DND-41 (cell line): Measurements from ENCODE around the gene CHAC1.

Source experiments
- ATAC-seq: fragments of 200-7000 bp; cut with Tn5 transposase; 3 replicates; pipeline ENCODE4 v1.9.1; 2021; ENCODE audit warnings: low read depth; ENCODE audit not compliant: insufficient read depth
- DNase-seq: peaks from one replicate; pipeline ENCODE4 v3.0.0-alpha.2; 2020
- H2AFZ ChIP-seq: 2 replicates; pipeline ENCODE4 v1.6.0; 2012; ENCODE audit warnings: low read depth, low read length
- H3K27ac ChIP-seq: 2 replicates; pipeline ENCODE4 v1.5.1; 2012; ENCODE audit warnings: low read length, inconsistent platforms
- H3K27me3 ChIP-seq: fragments of 200-600 bp; sonication (generic); 2 replicates; pipeline ENCODE4 v1.6.0; 2012; ENCODE audit warnings: low read length, mild to moderate bottlenecking, inconsistent platforms; ENCODE audit not compliant: insufficient read depth, poor library complexity
- H3K36me3 ChIP-seq: 2 replicates; pipeline ENCODE4 v1.5.1; 2012; ENCODE audit warnings: low read length, inconsistent platforms; ENCODE audit not compliant: insufficient read depth
- H3K4me1 ChIP-seq: 2 replicates; pipeline ENCODE4 v1.5.1; 2012; ENCODE audit warnings: mild to moderate bottlenecking, low read length; ENCODE audit not compliant: insufficient read depth
- H3K4me2 ChIP-seq: 2 replicates; pipeline ENCODE4 v1.6.0; 2012; ENCODE audit warnings: mild to moderate bottlenecking, moderate library complexity, low read length, inconsistent platforms; ENCODE audit not compliant: insufficient read depth
- H3K4me3 ChIP-seq, 2 experiments: fragments of 200-600 bp in 1 of 2; shearing (Covaris generic) in 1 of 2; 2 replicates each; pipeline ENCODE4 v1.5.1; 2012 to 2016; ENCODE audit warnings: inconsistent platforms in 2 of 2, low read length in 2 of 2, mild to moderate bottlenecking in 2 of 2, low read depth in 1 of 2, moderate library complexity in 1 of 2
- H3K79me2 ChIP-seq: 2 replicates; pipeline ENCODE4 v1.6.0; 2012; ENCODE audit warnings: low read length, inconsistent platforms; ENCODE audit not compliant: insufficient read depth
- H3K9ac ChIP-seq: 2 replicates; pipeline ENCODE4 v1.6.0; 2012; ENCODE audit warnings: low read depth, mild to moderate bottlenecking, inconsistent platforms, low read length, moderate library complexity
- H3K9me3 ChIP-seq: 2 replicates; pipeline ENCODE4 v1.5.1; 2012; ENCODE audit warnings: low read length, moderate library complexity, mild to moderate bottlenecking, inconsistent platforms; ENCODE audit not compliant: insufficient read depth, severe bottlenecking
- H4K20me1 ChIP-seq: 2 replicates; pipeline ENCODE4 v1.6.0; 2012; ENCODE audit warnings: low read length; ENCODE audit not compliant: insufficient read depth
- EZH2 ChIP-seq: IDR thresholded peaks from 3 replicates; pipeline ENCODE4 v1.6.1; 2012; ENCODE audit warnings: borderline replicate concordance, low read depth, mild to moderate bottlenecking, moderate library complexity, low read length, inconsistent platforms; ENCODE audit not compliant: severe bottlenecking
- TF ChIP-seq, protein P1 (sequence below): IDR thresholded peaks from 2 replicates; pipeline ENCODE4 v1.5.1; 2012; ENCODE audit warnings: borderline replicate concordance, low read length, moderate library complexity, mild to moderate bottlenecking; ENCODE audit not compliant: poor library complexity, severe bottlenecking; ENCODE audit errors: extremely low read depth

The CHAC1 gene

DNA sequence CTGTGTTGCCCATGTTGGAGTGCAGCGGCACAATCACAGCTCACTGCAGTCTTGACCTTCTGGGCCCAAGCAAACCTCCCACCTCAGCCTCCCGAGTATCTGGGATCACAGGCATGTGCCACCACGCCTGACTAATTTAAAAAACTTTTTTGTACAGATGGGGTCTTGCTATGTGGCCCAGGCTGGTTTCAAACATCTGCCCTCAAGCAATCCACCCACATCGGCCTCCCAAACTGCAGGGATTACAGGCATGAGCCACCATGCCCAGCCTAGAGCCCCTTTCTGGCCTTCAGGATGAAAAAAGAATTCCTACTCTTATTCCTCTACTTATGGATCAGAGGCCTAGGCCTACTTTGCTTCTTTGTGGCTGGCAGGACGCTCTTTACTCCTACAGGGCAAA, 39.6 kb downstream of the CHAC1 start:
- ATAC-seq (no peak), DNase-seq (no peak)
- Histone ChIP-seq H3K79me2 (no peaks in the 10 kb centered on the region), H2AFZ (no peak overlapping the region), H3K9ac (no peak overlapping the region), H3K36me3 (peaks cover 77% of the 10 kb centered on the region), H3K27me3 (no peaks in the 10 kb centered on the region), H3K4me1 (no peaks in the 10 kb centered on the region), H4K20me1 (no peaks in the 10 kb centered on the region), H3K27ac (no peak overlapping the region), H3K4me2 (no peak overlapping the region), H3K9me3 (no peaks in the 10 kb centered on the region), H3K4me3 (no peak overlapping the region)
- no peak for TF ChIP-seq EZH2
- TF ChIP-seq, protein P1, sequence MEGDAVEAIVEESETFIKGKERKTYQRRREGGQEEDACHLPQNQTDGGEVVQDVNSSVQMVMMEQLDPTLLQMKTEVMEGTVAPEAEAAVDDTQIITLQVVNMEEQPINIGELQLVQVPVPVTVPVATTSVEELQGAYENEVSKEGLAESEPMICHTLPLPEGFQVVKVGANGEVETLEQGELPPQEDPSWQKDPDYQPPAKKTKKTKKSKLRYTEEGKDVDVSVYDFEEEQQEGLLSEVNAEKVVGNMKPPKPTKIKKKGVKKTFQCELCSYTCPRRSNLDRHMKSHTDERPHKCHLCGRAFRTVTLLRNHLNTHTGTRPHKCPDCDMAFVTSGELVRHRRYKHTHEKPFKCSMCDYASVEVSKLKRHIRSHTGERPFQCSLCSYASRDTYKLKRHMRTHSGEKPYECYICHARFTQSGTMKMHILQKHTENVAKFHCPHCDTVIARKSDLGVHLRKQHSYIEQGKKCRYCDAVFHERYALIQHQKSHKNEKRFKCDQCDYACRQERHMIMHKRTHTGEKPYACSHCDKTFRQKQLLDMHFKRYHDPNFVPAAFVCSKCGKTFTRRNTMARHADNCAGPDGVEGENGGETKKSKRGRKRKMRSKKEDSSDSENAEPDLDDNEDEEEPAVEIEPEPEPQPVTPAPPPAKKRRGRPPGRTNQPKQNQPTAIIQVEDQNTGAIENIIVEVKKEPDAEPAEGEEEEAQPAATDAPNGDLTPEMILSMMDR = no peak

DNA sequence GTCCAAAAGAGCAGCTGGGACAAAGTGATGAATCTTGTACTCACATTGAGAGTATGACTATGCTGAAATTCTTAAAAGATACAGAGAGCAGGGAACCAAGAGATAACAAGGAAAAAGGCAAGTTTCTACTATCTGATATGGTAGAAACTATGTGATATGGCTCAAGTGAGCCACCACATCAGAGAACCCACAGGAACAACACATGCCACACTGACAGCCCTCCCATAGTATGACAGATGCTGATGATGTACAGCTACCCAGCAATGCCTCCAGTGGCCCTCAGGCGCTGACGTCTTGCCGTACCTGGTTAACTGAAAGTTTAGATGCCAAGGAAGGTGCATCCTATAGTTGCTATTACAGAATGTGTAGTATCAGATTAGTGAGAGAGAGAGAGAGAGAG, 42.4 kb downstream of the CHAC1 start:
- Histone ChIP-seq H3K9ac (no peak overlapping the region), H3K4me1 (no peaks in the 10 kb centered on the region), H3K4me3 (no peak overlapping the region), H3K4me2 (no peak overlapping the region), H3K9me3 (no peaks in the 10 kb centered on the region), H3K27me3 (no peaks in the 10 kb centered on the region), H4K20me1 (no peaks in the 10 kb centered on the region), H2AFZ (no peak overlapping the region), H3K36me3 (peaks cover 69% of the 10 kb centered on the region), H3K79me2 (no peaks in the 10 kb centered on the region), H3K27ac (no peak overlapping the region)
- TF ChIP-seq, protein P1 = no peak
- TF ChIP-seq EZH2 = no peak
- ATAC-seq (no peak), DNase-seq (no peak)

DNA sequence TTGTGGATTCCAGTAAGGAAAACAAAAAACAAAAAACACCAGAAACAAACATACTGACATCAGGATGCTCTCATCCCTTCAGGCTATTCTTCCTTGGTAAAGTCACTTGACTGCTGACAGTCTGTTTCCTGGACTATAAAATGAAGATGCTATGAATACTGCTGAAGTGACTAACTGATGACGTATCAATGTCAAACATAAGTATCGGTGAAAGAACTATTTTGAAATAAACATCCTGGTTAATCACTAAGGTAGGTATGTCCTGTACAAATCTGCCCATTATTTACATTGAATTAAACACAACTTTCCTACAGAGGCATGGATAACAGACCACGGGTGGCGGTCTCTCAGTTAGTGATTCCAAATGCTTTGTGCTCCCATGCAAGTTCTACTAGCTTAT, 45.9 kb downstream of the CHAC1 start:
- no peak overlapping the region for H3K27ac ChIP-seq
- H4K20me1 ChIP-seq = no peaks in the 10 kb centered on the region
- DNase-seq = no peak
- no peaks in the 10 kb centered on the region for H3K4me1 ChIP-seq
- no peak overlapping the region for H3K4me2 ChIP-seq
- TF ChIP-seq, protein P1 = no peak
- TF ChIP-seq EZH2 = no peak
- H3K4me3 ChIP-seq = no peak overlapping the region
- H3K79me2 ChIP-seq = no peaks in the 10 kb centered on the region
- no peak overlapping the region for H2AFZ ChIP-seq
- H3K36me3 ChIP-seq = peaks cover 69% of the 10 kb centered on the region
- no peaks in the 10 kb centered on the region for H3K9me3 ChIP-seq
- ATAC-seq = no peak
- no peaks in the 10 kb centered on the region for H3K27me3 ChIP-seq
- no peak overlapping the region for H3K9ac ChIP-seq
